ENCODE measurements around the gene C15orf62. TPM values are rescaled to one million over a fixed set of nuclear protein-coding genes. Genes with fewer than 3 reads are reported as not detected.

The C15orf62 gene
- total and polyA plus RNA-seq, 2 donors from 2014 or later = 0.47 to 1.4 TPM

DNA sequence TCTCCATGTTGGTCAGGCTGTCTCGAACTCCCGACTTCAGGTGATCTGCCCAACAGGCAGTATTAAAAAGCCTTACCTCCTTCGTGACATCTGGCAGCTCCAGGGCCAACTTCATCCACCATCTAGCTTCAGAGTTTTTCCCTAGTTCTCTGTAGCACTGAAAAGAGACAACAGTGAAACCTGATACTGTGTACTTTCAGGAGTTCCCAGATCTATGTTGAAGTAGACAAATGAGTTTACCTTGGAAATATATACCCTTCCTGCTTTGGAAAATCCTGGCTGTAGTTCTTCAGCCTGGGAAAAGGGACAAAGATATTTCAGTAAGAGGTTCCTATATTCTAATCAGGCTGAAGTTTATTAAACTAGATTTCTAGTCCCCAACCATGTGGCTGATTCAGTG lies 32.7 kb upstream of the C15orf62 start:
- no peaks in the 10 kb centered on the region for H3K27me3 ChIP-seq (ENCODE audit: control insufficient read depth, insufficient read depth, low read length)
- no peak overlapping the region for H3K27ac ChIP-seq (ENCODE audit: low read depth in 2 of 2, low read length in 2 of 2)
- no peaks in the 10 kb centered on the region for H3K9me3 ChIP-seq (ENCODE audit: control insufficient read depth in 2 of 3, insufficient read depth in 1 of 3, low read length in 3 of 3)
- H3K4me3 ChIP-seq (ENCODE audit: low read length in 3 of 3) = no peak overlapping the region
- H3K4me1 ChIP-seq (ENCODE audit: control insufficient read depth in 2 of 3, insufficient read depth in 2 of 3, low read depth in 1 of 3, low read length in 3 of 3) = no peaks in the 10 kb centered on the region
- TF ChIP-seq, protein P1, sequence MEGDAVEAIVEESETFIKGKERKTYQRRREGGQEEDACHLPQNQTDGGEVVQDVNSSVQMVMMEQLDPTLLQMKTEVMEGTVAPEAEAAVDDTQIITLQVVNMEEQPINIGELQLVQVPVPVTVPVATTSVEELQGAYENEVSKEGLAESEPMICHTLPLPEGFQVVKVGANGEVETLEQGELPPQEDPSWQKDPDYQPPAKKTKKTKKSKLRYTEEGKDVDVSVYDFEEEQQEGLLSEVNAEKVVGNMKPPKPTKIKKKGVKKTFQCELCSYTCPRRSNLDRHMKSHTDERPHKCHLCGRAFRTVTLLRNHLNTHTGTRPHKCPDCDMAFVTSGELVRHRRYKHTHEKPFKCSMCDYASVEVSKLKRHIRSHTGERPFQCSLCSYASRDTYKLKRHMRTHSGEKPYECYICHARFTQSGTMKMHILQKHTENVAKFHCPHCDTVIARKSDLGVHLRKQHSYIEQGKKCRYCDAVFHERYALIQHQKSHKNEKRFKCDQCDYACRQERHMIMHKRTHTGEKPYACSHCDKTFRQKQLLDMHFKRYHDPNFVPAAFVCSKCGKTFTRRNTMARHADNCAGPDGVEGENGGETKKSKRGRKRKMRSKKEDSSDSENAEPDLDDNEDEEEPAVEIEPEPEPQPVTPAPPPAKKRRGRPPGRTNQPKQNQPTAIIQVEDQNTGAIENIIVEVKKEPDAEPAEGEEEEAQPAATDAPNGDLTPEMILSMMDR (IDR thresholded peaks at IDR 0.05; ENCODE audit: borderline replicate concordance, extremely low read depth, insufficient read depth) = no peak
- DNase-seq (peak in 2 of 5 donors; percentile 30 to 56), FAIRE-seq (no peak)
- H3K9ac ChIP-seq (ENCODE audit: low read length in 3 of 3) = no peak overlapping the region
- intact Hi-C loops (cut with DNase I) = no loop called here
- peaks cover 2 to 31% (median 14%) of the 10 kb centered on the region in 3 donors for H3K36me3 ChIP-seq (ENCODE audit: control insufficient read depth in 2 of 3, insufficient read depth in 3 of 3, low read length in 3 of 3)

DNA sequence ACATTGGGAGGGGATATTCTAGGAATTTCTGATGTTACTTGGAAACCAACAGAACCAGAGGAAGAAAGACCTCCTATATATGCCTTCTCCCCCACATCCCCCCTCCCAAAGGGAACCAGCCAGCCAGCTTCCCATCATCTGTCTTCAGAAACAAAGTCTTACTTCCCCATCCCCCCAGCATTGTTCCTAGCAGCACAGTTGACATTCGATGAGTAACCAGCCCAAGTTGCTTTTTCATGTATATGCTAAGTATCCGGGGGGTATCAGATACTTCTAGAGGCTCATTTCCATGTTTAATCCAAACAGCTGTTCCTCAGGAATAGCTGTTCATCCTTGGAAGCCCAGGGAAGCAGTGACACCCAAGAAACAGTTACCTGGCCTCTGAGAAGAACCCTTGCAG lies 30.7 kb upstream of the C15orf62 start:
- H3K36me3 ChIP-seq (ENCODE audit: control insufficient read depth in 2 of 3, insufficient read depth in 3 of 3, low read length in 3 of 3) = peaks cover 2 to 41% (median 25%) of the 10 kb centered on the region in 3 donors
- FAIRE-seq (no peak), DNase-seq (no peak)
- no peak overlapping the region for H3K27ac ChIP-seq (ENCODE audit: low read depth in 2 of 2, low read length in 2 of 2)
- H3K9me3 ChIP-seq (ENCODE audit: control insufficient read depth in 2 of 3, insufficient read depth in 1 of 3, low read length in 3 of 3) = no peaks in the 10 kb centered on the region
- H3K27me3 ChIP-seq (ENCODE audit: control insufficient read depth, insufficient read depth, low read length) = no peaks in the 10 kb centered on the region
- TF ChIP-seq, protein P1 (IDR thresholded peaks at IDR 0.05; ENCODE audit: borderline replicate concordance, extremely low read depth, insufficient read depth) = no peak
- H3K9ac ChIP-seq (ENCODE audit: low read length in 3 of 3) = no peak overlapping the region
- no peak overlapping the region for H3K4me3 ChIP-seq (ENCODE audit: low read length in 3 of 3)
- H3K4me1 ChIP-seq (ENCODE audit: control insufficient read depth in 2 of 3, insufficient read depth in 2 of 3, low read depth in 1 of 3, low read length in 3 of 3) = no peaks in the 10 kb centered on the region
- intact Hi-C loops (cut with DNase I) = no loop called here

DNA sequence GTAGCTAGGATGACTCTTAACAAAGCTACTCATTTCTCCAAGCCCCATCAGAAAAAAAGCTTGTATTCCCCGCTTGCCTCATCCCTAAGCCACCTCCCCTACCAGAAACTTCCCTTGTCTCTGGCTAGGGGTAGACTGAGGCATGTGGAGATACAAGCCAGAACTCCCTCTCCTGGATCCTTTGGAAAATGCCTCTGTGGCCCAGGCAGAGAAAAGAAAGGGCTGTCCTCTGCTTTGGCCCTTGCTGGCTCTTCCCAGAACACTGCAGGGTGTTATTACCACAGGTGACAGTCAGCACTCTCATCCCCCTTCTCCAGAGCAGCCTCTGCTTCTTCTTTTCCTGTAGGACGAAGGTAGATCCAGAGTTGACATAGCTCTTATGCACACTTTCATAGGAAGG lies 29.9 kb upstream of the C15orf62 start:
- TF ChIP-seq, protein P1 (IDR thresholded peaks at IDR 0.05; ENCODE audit: borderline replicate concordance, extremely low read depth, insufficient read depth) = no peak
- Histone ChIP-seq H3K27ac (ENCODE audit: low read depth in 2 of 2, low read length in 2 of 2) (no peak overlapping the region), H3K36me3 (ENCODE audit: control insufficient read depth in 2 of 3, insufficient read depth in 3 of 3, low read length in 3 of 3) (peaks cover 2 to 41% (median 28%) of the 10 kb centered on the region in 3 donors), H3K9ac (ENCODE audit: low read length in 3 of 3) (no peak overlapping the region), H3K27me3 (ENCODE audit: control insufficient read depth, insufficient read depth, low read length) (no peaks in the 10 kb centered on the region), H3K4me3 (ENCODE audit: low read length in 3 of 3) (no peak overlapping the region), H3K4me1 (ENCODE audit: control insufficient read depth in 2 of 3, insufficient read depth in 2 of 3, low read depth in 1 of 3, low read length in 3 of 3) (no peaks in the 10 kb centered on the region), H3K9me3 (ENCODE audit: control insufficient read depth in 2 of 3, insufficient read depth in 1 of 3, low read length in 3 of 3) (no peaks in the 10 kb centered on the region)
- intact Hi-C loops (cut with DNase I) = no loop called here
- FAIRE-seq = no peak
- DNase-seq = no peak

DNA sequence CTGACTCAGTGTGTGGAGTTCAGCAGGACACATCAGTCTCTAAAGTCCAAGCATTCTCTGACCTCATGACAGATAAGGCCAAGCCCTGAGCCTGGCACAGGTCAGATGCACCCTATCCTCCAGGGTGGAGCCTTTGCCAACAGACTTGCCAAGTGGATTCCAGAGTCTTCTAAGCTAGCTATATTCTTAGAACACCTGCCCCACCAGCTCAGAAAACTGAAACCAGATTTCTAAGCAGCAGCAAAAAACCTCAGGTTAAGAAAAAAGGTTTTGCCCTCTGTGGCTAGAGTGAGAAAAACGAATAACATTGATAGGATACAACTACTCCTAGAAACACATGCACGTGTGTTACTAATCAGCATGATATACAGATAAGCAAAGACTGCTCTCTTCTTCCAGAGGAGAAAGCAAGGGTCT lies 26.3 kb upstream of the C15orf62 start:
- H3K9me3 ChIP-seq (ENCODE audit: control insufficient read depth in 2 of 3, insufficient read depth in 1 of 3, low read length in 3 of 3) = no peaks in the 10 kb centered on the region
- FAIRE-seq = no peak

More for the DNA sequence above, 26.3 kb upstream of the C15orf62 start:
- no peak for DNase-seq
- Histone ChIP-seq H3K4me3 (ENCODE audit: low read length in 3 of 3) (no peak overlapping the region), H3K4me1 (ENCODE audit: control insufficient read depth in 2 of 3, insufficient read depth in 2 of 3, low read depth in 1 of 3, low read length in 3 of 3) (no peaks in the 10 kb centered on the region), H3K36me3 (ENCODE audit: control insufficient read depth in 2 of 3, insufficient read depth in 3 of 3, low read length in 3 of 3) (peaks cover 0 to 37% (median 21%) of the 10 kb centered on the region in 3 donors), H3K27ac (ENCODE audit: low read depth in 2 of 2, low read length in 2 of 2) (no peak overlapping the region), H3K27me3 (ENCODE audit: control insufficient read depth, insufficient read depth, low read length) (no peaks in the 10 kb centered on the region), H3K9ac (ENCODE audit: low read length in 3 of 3) (no peak overlapping the region)
- intact Hi-C loops (cut with DNase I) = no loop called here
- TF ChIP-seq, protein P1 (IDR thresholded peaks at IDR 0.05; ENCODE audit: borderline replicate concordance, extremely low read depth, insufficient read depth) = no peak

All from kidney (tissue), 14 donors.